Loucy (cell line): ENCODE data around the gene OR1F1.

ENCODE experiments used
- H2AFZ ChIP-seq: fragments of 200-600 bp; sonication (generic); 2 replicates; pipeline ENCODE4 v1.6.0; 2016; ENCODE audit warnings: antibody characterized with exemption, mild to moderate bottlenecking, low read length, moderate library complexity
- H3F3A ChIP-seq: fragments of 200-600 bp; 2 replicates; pipeline ENCODE4 v1.6.0; 2016; ENCODE audit warnings: antibody characterized with exemption, low read depth, mild to moderate bottlenecking
- H3K27me3 ChIP-seq: fragments of 200-600 bp; sonication (generic); 2 replicates; pipeline ENCODE4 v1.6.1; 2014; ENCODE audit warnings: low read length, mild to moderate bottlenecking; ENCODE audit not compliant: insufficient read depth, poor library complexity, severe bottlenecking
- H3K36me3 ChIP-seq: fragments of 200-600 bp; sonication (generic); 2 replicates; pipeline ENCODE4 v1.6.1; 2016; ENCODE audit warnings: low read length; ENCODE audit not compliant: insufficient read depth
- H3K4me1 ChIP-seq: fragments of 200-600 bp; sonication (generic); 2 replicates; pipeline ENCODE4 v1.5.1; 2014; ENCODE audit warnings: low read length, mild to moderate bottlenecking; ENCODE audit not compliant: insufficient read depth, poor library complexity, severe bottlenecking
- H3K4me2 ChIP-seq: fragments of 200-600 bp; sonication (generic); 2 replicates; pipeline ENCODE4 v1.6.0; 2014; ENCODE audit warnings: antibody characterized with exemption, low read length, low read depth, mild to moderate bottlenecking; ENCODE audit not compliant: poor library complexity, severe bottlenecking
- H3K4me3 ChIP-seq: fragments of 200-600 bp; sonication (generic); 2 replicates; pipeline ENCODE4 v1.5.1; 2014; ENCODE audit warnings: low read length, mild to moderate bottlenecking, mixed read lengths; ENCODE audit not compliant: poor library complexity, severe bottlenecking
- H3K79me2 ChIP-seq: fragments of 200-600 bp; sonication (generic); 2 replicates; pipeline ENCODE4 v1.6.1; 2014; ENCODE audit warnings: low read length; ENCODE audit not compliant: insufficient read depth
- H3K9ac ChIP-seq: fragments of 200-600 bp; sonication (generic); 2 replicates; pipeline ENCODE4 v1.6.0; 2014; ENCODE audit warnings: mild to moderate bottlenecking, low read depth, low read length, moderate library complexity; ENCODE audit not compliant: poor library complexity, severe bottlenecking
- H3K9me2 ChIP-seq: fragments of 200-600 bp; sonication (generic); replicated peaks from 2 replicates; pipeline ENCODE4 v1.6.1; 2016; ENCODE audit warnings: low read depth, low read length, mixed read lengths
- H3K9me3 ChIP-seq: fragments of 200-600 bp; sonication (generic); 2 replicates; pipeline ENCODE4 v1.6.1; 2014; ENCODE audit warnings: mild to moderate bottlenecking, antibody characterized with exemption, low read length, low read depth; ENCODE audit not compliant: insufficient read depth
- H4K20me1 ChIP-seq: fragments of 200-600 bp; sonication (generic); 2 replicates; pipeline ENCODE4 v1.6.0; 2014; ENCODE audit warnings: antibody characterized with exemption, low read length, mild to moderate bottlenecking; ENCODE audit not compliant: insufficient read depth, poor library complexity, severe bottlenecking
- CTCF ChIP-seq: fragments of 200-600 bp; sonication (generic); conservative IDR thresholded peaks from 2 replicates; pipeline ENCODE4 v1.5.1; 2014; ENCODE audit warnings: mild to moderate bottlenecking, antibody characterized with exemption, low read length
- EZH2phosphoT487 ChIP-seq: fragments of 200-600 bp; IDR thresholded peaks from 2 replicates; pipeline ENCODE4 v1.6.1; 2018; ENCODE audit warnings: antibody characterized with exemption, mild to moderate bottlenecking, moderate library complexity, borderline replicate concordance

Gene OR1F1

GRCh38 chr16:3152027-3152276, 36.1 kb upstream of the OR1F1 start:
- H3K4me1 ChIP-seq, result peaks cover 6% of the 10 kb centered on the region
- no peaks in the 10 kb centered on the region for H3K36me3 ChIP-seq
- H3K4me2 ChIP-seq, result peak overlapping the region; percentile 75
- H3F3A ChIP-seq, result peaks cover 10% of the 10 kb centered on the region
- no peaks in the 10 kb centered on the region for H3K9me3 ChIP-seq
- no peaks in the 10 kb centered on the region for H3K27me3 ChIP-seq
- no peaks in the 10 kb centered on the region for H3K9me2 ChIP-seq
- no peaks in the 10 kb centered on the region for H4K20me1 ChIP-seq
- H3K79me2 ChIP-seq, result no peaks in the 10 kb centered on the region
- peak overlapping the region; percentile 90 for H3K4me3 ChIP-seq
- peak overlapping the region; percentile 71 for H3K9ac ChIP-seq
- TF ChIP-seq CTCF, result no peak
- no peak for TF ChIP-seq EZH2phosphoT487
- H2AFZ ChIP-seq, result peak overlapping the region; percentile 93; the same call in 1 of the 2 replicates

- H3K9me3 ChIP-seq, result no peaks in the 10 kb centered on the region
- no peaks in the 10 kb centered on the region for H3K27me3 ChIP-seq
- H3K9me2 ChIP-seq, result no peaks in the 10 kb centered on the region
- no peaks in the 10 kb centered on the region for H3K36me3 ChIP-seq
- H3K9ac ChIP-seq, result peak overlapping the region; percentile 71
- peaks cover 10% of the 10 kb centered on the region for H3F3A ChIP-seq
- peak overlapping the region; percentile 75 for H3K4me2 ChIP-seq
- peaks cover 6% of the 10 kb centered on the region for H3K4me1 ChIP-seq
- H3K4me3 ChIP-seq, result peak overlapping the region; percentile 90
- peak overlapping the region; percentile 93 for H2AFZ ChIP-seq
- no peaks in the 10 kb centered on the region for H3K79me2 ChIP-seq
- no peak for TF ChIP-seq EZH2phosphoT487
- TF ChIP-seq CTCF, result peak; percentile 40; the same call in 1 of the 2 replicates
- H4K20me1 ChIP-seq, result no peaks in the 10 kb centered on the region
Measured at GRCh38 chr16:3152277-3152990, 35.6 kb upstream of the OR1F1 start.

GRCh38 chr16:3152991-3153368, 35.0 kb upstream of the OR1F1 start:
- TF ChIP-seq CTCF, result no peak
- H3K9ac ChIP-seq, result no peak overlapping the region
- peak overlapping the region; percentile 75 for H3K4me2 ChIP-seq

More at GRCh38 chr16:3152991-3153368, 35.0 kb upstream of the OR1F1 start:
- peaks cover 10% of the 10 kb centered on the region for H3F3A ChIP-seq
- H3K79me2 ChIP-seq, result no peaks in the 10 kb centered on the region
- H3K36me3 ChIP-seq, result no peaks in the 10 kb centered on the region
- H3K9me2 ChIP-seq, result no peaks in the 10 kb centered on the region
- H3K4me1 ChIP-seq, result peaks cover 6% of the 10 kb centered on the region
- no peak overlapping the region for H2AFZ ChIP-seq
- peak overlapping the region; percentile 90 for H3K4me3 ChIP-seq
- no peaks in the 10 kb centered on the region for H4K20me1 ChIP-seq
- no peaks in the 10 kb centered on the region for H3K9me3 ChIP-seq
- H3K27me3 ChIP-seq, result no peaks in the 10 kb centered on the region
